GM12891 (cell line): ENCODE results near the gene SIAH3.

Experiments
- POLR2A ChIP-seq: IDR thresholded peaks from 2 replicates; pipeline ENCODE4 v1.6.1; 2011; ENCODE audit warnings: low read depth, low read length, control low read depth
- POLR2AphosphoS5 ChIP-seq: IDR thresholded peaks from 2 replicates; pipeline ENCODE4 v1.6.1; 2011; ENCODE audit warnings: low read depth, low read length, control low read depth

DNA sequence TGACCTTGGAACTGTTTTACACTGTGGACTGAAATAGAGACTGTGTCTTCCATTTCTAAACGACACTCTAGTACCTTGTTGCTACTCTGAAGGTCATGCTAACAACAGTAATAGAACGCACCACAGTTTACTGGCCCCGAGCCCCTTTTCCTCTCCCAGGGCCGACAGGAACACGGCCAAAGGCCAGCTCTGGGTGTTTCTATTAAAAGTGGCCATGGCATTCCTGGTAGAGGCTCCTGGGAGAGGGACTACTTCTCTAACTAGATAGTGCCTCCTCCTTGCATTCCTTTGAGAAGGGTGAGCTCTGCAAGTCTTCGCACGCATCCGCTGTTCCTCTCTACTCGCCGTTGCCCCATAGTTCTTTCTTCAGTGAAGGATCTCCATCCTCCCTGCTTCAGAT lies 18.7 kb upstream of the SIAH3 start:
- TF ChIP-seq POLR2AphosphoS5 = no peak
- no peak for TF ChIP-seq POLR2A
